ENCODE results near the gene PREX1.

DNA sequence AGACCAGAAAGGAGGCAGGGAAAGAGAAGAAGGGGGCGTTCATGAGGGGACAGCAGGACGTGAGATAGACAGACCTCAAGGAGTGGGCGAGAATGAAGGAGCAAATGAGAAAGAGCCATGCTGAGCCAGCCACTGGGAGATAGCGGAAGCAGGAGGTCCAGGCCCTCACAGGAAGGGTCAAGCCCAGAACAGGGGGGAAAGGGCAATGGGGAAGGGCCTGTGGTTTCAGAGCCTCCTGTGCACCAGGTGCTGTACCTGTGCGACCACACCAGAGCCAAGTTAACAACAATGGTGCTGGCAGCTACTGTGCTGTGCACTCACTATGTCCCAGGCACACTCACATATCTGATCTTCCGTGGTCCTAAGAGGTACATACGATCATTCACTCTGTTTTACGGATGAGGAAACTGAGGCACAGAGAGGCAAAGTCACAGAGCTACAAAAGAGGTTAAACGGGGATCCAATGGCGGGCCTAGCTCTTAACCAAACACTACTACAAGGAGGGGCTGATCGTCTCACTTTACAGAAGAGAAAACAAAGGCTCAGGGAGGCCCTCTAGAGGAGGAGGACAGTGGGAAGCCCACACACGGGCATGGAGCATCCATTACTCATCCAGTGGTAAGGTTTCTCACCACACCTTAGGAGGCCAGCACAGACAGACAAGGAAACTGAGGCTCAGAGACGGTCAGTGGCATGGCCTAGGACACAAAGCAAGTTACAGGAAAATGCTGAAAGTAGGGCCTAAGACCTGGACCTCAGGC lies 129.1 kb downstream of the PREX1 start:
- TF ChIP-seq, protein P1, sequence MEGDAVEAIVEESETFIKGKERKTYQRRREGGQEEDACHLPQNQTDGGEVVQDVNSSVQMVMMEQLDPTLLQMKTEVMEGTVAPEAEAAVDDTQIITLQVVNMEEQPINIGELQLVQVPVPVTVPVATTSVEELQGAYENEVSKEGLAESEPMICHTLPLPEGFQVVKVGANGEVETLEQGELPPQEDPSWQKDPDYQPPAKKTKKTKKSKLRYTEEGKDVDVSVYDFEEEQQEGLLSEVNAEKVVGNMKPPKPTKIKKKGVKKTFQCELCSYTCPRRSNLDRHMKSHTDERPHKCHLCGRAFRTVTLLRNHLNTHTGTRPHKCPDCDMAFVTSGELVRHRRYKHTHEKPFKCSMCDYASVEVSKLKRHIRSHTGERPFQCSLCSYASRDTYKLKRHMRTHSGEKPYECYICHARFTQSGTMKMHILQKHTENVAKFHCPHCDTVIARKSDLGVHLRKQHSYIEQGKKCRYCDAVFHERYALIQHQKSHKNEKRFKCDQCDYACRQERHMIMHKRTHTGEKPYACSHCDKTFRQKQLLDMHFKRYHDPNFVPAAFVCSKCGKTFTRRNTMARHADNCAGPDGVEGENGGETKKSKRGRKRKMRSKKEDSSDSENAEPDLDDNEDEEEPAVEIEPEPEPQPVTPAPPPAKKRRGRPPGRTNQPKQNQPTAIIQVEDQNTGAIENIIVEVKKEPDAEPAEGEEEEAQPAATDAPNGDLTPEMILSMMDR (IDR thresholded peaks at IDR 0.05) = no peak
- no peak for TF ChIP-seq POLR2A (IDR thresholded peaks at IDR 0.05)

All from adrenal gland (tissue), 5 donors.